Panc1 (cell line): Measurements from ENCODE around the gene OLFML2B. TPM values are rescaled to one million over a fixed set of nuclear protein-coding genes. Genes with fewer than 3 reads are reported as not detected.

ENCODE experiments used
- ATAC-seq: fragments of 200-7000 bp; cut with Tn5 transposase; 2 replicates; pipeline ENCODE4 v1.9.1; 2020; ENCODE audit warnings: mild to moderate bottlenecking, moderate library complexity
- BruUV-seq: library from RNA; stranded (reverse); fragments of 400-500 nt; replicated peaks from 2 replicates; lab custom pipeline; 2021; lab: Mats Ljungman, UMichigan
- CTCF ChIA-PET: fragments of 300-600 bp; sonication (Branson Sonifier 250); formaldehyde crosslinking; loops from one replicate; lab custom pipeline; 2022; ENCODE audit warnings: antibody characterized with exemption; lab: Charles Lee
- POLR2A ChIA-PET: fragments of 300-600 bp; sonication (Branson Sonifier 250); formaldehyde crosslinking; loops from one replicate; lab custom pipeline; 2022; ENCODE audit warnings: antibody characterized with exemption; lab: Charles Lee
- DNase-seq: peaks from one replicate; pipeline ENCODE4 v3.0.0-alpha.2; 2010; ENCODE audit warnings: low read depth, low spot score
- H3K27ac ChIP-seq: 2 replicates; pipeline ENCODE4 v1.5.1; 2011; ENCODE audit warnings: mild to moderate bottlenecking, low read length, inconsistent platforms
- H3K27me3 ChIP-seq: fragments of 200-500 bp; sonication (Bioruptor generic); 2 replicates; pipeline ENCODE4 v1.6.0; 2014; ENCODE audit warnings: low read length, inconsistent platforms; ENCODE audit not compliant: control insufficient read depth, insufficient read depth
- H3K36me3 ChIP-seq: fragments of 200-500 bp; sonication (Bioruptor generic); 2 replicates; pipeline ENCODE4 v1.5.1; 2014; ENCODE audit warnings: inconsistent platforms, mild to moderate bottlenecking, low read length, moderate library complexity; ENCODE audit not compliant: control insufficient read depth, insufficient read depth
- H3K4me1 ChIP-seq: 2 replicates; pipeline ENCODE4 v1.5.1; 2011; ENCODE audit warnings: inconsistent platforms, mild to moderate bottlenecking, low read length, moderate library complexity; ENCODE audit not compliant: control insufficient read depth, insufficient read depth
- H3K4me3 ChIP-seq, 2 experiments: 2 replicates each; pipeline ENCODE4 v1.5.1; 2011 to 2012; ENCODE audit warnings: low read depth in 2 of 2, low read length in 2 of 2, mild to moderate bottlenecking in 2 of 2, inconsistent platforms in 1 of 2, moderate library complexity in 1 of 2
- H3K9me3 ChIP-seq: fragments of 200-500 bp; sonication (Bioruptor generic); 2 replicates; pipeline ENCODE4 v1.5.1; 2014; ENCODE audit warnings: low read depth, mild to moderate bottlenecking, inconsistent platforms, low read length, moderate library complexity; ENCODE audit not compliant: control insufficient read depth, insufficient read depth
- POLR2AphosphoS5 ChIP-seq: IDR thresholded peaks from 2 replicates; pipeline ENCODE4 v1.6.1; 2012; ENCODE audit warnings: mild to moderate bottlenecking, low read depth, low read length, moderate library complexity
- REST ChIP-seq, 2 experiments: IDR thresholded peaks; 2 replicates each; pipeline ENCODE4 v1.6.1; 2011 to 2012; ENCODE audit warnings: low read depth in 2 of 2, control low read depth in 1 of 2, low read length in 1 of 2, mild to moderate bottlenecking in 1 of 2, moderate library complexity in 1 of 2; ENCODE audit not compliant: insufficient read depth in 1 of 2
- SIN3A ChIP-seq: IDR thresholded peaks from 2 replicates; pipeline ENCODE4 v1.6.1; 2012; ENCODE audit warnings: low read depth, mild to moderate bottlenecking, low read length, moderate library complexity, borderline replicate concordance; ENCODE audit not compliant: insufficient read depth
- TCF7L2 ChIP-seq: IDR thresholded peaks from 2 replicates; pipeline ENCODE4 v1.6.1; 2011; ENCODE audit warnings: mild to moderate bottlenecking, low read depth, low read length, inconsistent platforms
- in situ Hi-C: cut with HindIII; loops from 2 replicates; pipeline ENCODE4 v1.10.0; 2016; ENCODE audit warnings: low sequenced_read_pairs, low pct_unique_long_range_greater_than_20kb
- intact Hi-C: fragments of 100-400 bp; cut with micrococcal nuclease; formaldehyde crosslinking; loops from one replicate; pipeline ENCODE4 v1.10.0; 2022; ENCODE audit not compliant: unreplicated experiment
- total RNA-seq: library from RNA; stranded (reverse); gene quantifications from one replicate; pipeline ENCODE4 v1.2.1, GENCODE V29; 2021; ENCODE audit not compliant: unreplicated experiment
- TF ChIP-seq, protein P1 (sequence below): fragments of 450-650 bp; IDR thresholded peaks from 2 replicates; pipeline ENCODE4 v1.5.1; 2017; ENCODE audit warnings: mild to moderate bottlenecking

The OLFML2B gene
- total RNA-seq, 1 experiment from 2014 or later = 1.5 TPM

- H3K36me3 ChIP-seq = no peaks in the 10 kb centered on the region
- ATAC-seq = no peak
- TF ChIP-seq SIN3A = no peak
- TF ChIP-seq TCF7L2 = no peak
- TF ChIP-seq REST (IDR thresholded peaks at IDR 0.05; ENCODE audit: insufficient read depth in 1 of 2, low read depth in 2 of 2, low read length in 1 of 2) = no peak
- no peak for TF ChIP-seq POLR2AphosphoS5
- TF ChIP-seq, protein P1, sequence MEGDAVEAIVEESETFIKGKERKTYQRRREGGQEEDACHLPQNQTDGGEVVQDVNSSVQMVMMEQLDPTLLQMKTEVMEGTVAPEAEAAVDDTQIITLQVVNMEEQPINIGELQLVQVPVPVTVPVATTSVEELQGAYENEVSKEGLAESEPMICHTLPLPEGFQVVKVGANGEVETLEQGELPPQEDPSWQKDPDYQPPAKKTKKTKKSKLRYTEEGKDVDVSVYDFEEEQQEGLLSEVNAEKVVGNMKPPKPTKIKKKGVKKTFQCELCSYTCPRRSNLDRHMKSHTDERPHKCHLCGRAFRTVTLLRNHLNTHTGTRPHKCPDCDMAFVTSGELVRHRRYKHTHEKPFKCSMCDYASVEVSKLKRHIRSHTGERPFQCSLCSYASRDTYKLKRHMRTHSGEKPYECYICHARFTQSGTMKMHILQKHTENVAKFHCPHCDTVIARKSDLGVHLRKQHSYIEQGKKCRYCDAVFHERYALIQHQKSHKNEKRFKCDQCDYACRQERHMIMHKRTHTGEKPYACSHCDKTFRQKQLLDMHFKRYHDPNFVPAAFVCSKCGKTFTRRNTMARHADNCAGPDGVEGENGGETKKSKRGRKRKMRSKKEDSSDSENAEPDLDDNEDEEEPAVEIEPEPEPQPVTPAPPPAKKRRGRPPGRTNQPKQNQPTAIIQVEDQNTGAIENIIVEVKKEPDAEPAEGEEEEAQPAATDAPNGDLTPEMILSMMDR = no peak
- BruUV-seq = no TSS peak
- intact Hi-C loops = no loop called here
- no peak for DNase-seq
- no peak overlapping the region for H3K4me3 ChIP-seq
- H3K4me1 ChIP-seq = no peaks in the 10 kb centered on the region
- H3K27me3 ChIP-seq = no peaks in the 10 kb centered on the region
- no peaks in the 10 kb centered on the region for H3K9me3 ChIP-seq
- no peak overlapping the region for H3K27ac ChIP-seq
- ChIA-PET POLR2A (no interaction called here), CTCF (no interaction called here)
- in situ Hi-C loops = no loop called here
These were observed 75.2 kb downstream of the OLFML2B start for GRCh38 chr1:161948435-161948834.

GRCh38 chr1:161946071-161946987, 77.3 kb downstream of the OLFML2B start:
- ATAC-seq = no peak
- no peak for DNase-seq
- Histone ChIP-seq H3K27ac (no peak overlapping the region), H3K4me1 (no peaks in the 10 kb centered on the region), H3K36me3 (no peaks in the 10 kb centered on the region), H3K4me3 (no peak overlapping the region), H3K27me3 (no peaks in the 10 kb centered on the region), H3K9me3 (no peaks in the 10 kb centered on the region)
- ChIA-PET POLR2A (no interaction called here), CTCF (interaction anchor here (0.6 kb wide), 1 partner anchor 8 kb away, joined by 3 read pairs; no protein-coding TSS in a partner anchor)
- TF ChIP-seq POLR2AphosphoS5 (no peak), TCF7L2 (no peak), REST (IDR thresholded peaks at IDR 0.05; ENCODE audit: insufficient read depth in 1 of 2, low read depth in 2 of 2, low read length in 1 of 2) (no peak), SIN3A (no peak)
- TF ChIP-seq, protein P1 = no peak
- no TSS peak for BruUV-seq
- in situ Hi-C loops (no loop called here), intact Hi-C loops (no loop called here)
